ENCODE data around the gene INS. TPM values are rescaled to one million over a fixed set of nuclear protein-coding genes. Genes with fewer than 3 reads are reported as not detected.

INS gene
- total and polyA plus RNA-seq, 2 of the 13 experiments (the other 11 are each of a cell fraction or from before 2014, with no cell fraction given) = not detected

DNA sequence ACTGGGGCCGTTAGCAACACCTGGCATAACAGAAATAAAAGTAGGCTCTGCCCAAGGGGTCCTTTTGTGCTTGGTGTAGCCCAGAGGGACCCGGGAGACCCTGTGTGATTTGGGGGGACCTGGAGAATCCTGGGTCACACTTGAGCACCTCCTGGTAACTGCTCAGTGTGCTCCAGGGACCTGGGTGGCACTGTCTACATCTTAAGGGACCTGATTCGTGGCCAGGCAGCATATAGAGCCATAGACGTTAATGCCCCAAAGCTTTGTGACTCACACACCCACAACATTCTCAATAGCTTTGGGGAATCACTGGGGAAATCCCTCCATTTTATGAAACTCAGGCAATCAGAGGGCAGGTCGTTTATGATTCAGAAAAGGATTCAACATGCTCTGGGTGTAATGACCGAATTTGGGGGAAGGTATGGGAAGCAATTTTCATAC, 18.2 kb downstream of the INS start:
- no TSS peak for BruUV-seq (replicated peaks)
- H2AFZ ChIP-seq (ENCODE audit: low read length) = no peak overlapping the region
- FAIRE-seq (no peak), DNase-seq (ENCODE audit: low spot score) (no peak), ATAC-seq (no peak)
- peaks cover 4% of the 10 kb centered on the region; the same call in 1 of the 2 replicates for H4K20me1 ChIP-seq (ENCODE audit: insufficient read depth, low read length)
- TF ChIP-seq ZNF577 (CRISPR knock-in tag; IDR thresholded peaks at IDR 0.05; ENCODE audit: borderline replicate concordance, low read depth) = no peak
- TF ChIP-seq GATA4 (IDR thresholded peaks at IDR 0.05; ENCODE audit: borderline replicate concordance, low read depth) = no peak
- TF ChIP-seq ZNF572 (CRISPR knock-in tag; IDR thresholded peaks at IDR 0.05) = no peak
- TF ChIP-seq ZSCAN20 (CRISPR knock-in tag; IDR thresholded peaks at IDR 0.05; ENCODE audit: borderline replicate concordance) = no peak
- TF ChIP-seq, protein P1, sequence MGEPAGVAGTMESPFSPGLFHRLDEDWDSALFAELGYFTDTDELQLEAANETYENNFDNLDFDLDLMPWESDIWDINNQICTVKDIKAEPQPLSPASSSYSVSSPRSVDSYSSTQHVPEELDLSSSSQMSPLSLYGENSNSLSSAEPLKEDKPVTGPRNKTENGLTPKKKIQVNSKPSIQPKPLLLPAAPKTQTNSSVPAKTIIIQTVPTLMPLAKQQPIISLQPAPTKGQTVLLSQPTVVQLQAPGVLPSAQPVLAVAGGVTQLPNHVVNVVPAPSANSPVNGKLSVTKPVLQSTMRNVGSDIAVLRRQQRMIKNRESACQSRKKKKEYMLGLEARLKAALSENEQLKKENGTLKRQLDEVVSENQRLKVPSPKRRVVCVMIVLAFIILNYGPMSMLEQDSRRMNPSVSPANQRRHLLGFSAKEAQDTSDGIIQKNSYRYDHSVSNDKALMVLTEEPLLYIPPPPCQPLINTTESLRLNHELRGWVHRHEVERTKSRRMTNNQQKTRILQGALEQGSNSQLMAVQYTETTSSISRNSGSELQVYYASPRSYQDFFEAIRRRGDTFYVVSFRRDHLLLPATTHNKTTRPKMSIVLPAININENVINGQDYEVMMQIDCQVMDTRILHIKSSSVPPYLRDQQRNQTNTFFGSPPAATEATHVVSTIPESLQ (CRISPR knock-in tag; conservative IDR thresholded peaks at IDR 0.05) = no peak
- no peak for TF ChIP-seq ZNF282 (IDR thresholded peaks at IDR 0.05; ENCODE audit: partially characterized antibody)
- TF ChIP-seq HMG20B (CRISPR knock-in tag; conservative IDR thresholded peaks at IDR 0.05) = no peak
- TF ChIP-seq ZNF781 (CRISPR knock-in tag; IDR thresholded peaks at IDR 0.05; ENCODE audit: borderline replicate concordance, not compliant biosample characterization) = no peak
- TF ChIP-seq ZNF652 (CRISPR knock-in tag; IDR thresholded peaks at IDR 0.05; ENCODE audit: borderline replicate concordance, low read depth) = no peak
- no peak for TF ChIP-seq ATF7 (IDR thresholded peaks at IDR 0.05)
- no peak for TF ChIP-seq ATF7 (CRISPR knock-in tag; IDR thresholded peaks at IDR 0.05)
- no peak for TF ChIP-seq KAT8 (CRISPR knock-in tag; IDR thresholded peaks at IDR 0.05)
- peaks cover 2% of the 10 kb centered on the region for H3K79me2 ChIP-seq (ENCODE audit: insufficient read depth, low read length)
- H3K27ac ChIP-seq (ENCODE audit: extremely low read length, insufficient read depth, low read length) = no peak overlapping the region
- in situ Hi-C loops (cut with HindIII; ENCODE audit: extremely low pct_ligation_motif_present, low pct_unique_long_range_greater_than_20kb) = no loop called here
- peak overlapping the region in 1 of 3 experiments; percentile 11; a peak in 1 of 6 replicates for H3K4me3 ChIP-seq (replicated peaks in 1 of 3; ENCODE audit: insufficient read depth in 1 of 3, low read depth in 2 of 3, low read length in 3 of 3)
- H3K27me3 ChIP-seq (ENCODE audit: control insufficient read depth in 1 of 2, insufficient read depth in 2 of 2, low read length in 2 of 2) = peaks cover 8 to 65% of the 10 kb centered on the region in 2 experiments
- CTCF ChIA-PET (ENCODE audit: low intra/inter-chr PET ratio, low total read pairs) = no interaction called here
- no peaks in the 10 kb centered on the region for H3K36me3 ChIP-seq (replicated peaks in 1 of 2; ENCODE audit: control insufficient read depth in 1 of 2, insufficient read depth in 2 of 2, low read length in 2 of 2)
- intact Hi-C loops (cut with micrococcal nuclease; ENCODE audit: unreplicated experiment) = no loop called here
- H3K4me2 ChIP-seq (ENCODE audit: low read depth, low read length) = peak overlapping the region; percentile 39; the same call in 1 of the 2 replicates
- peak overlapping the region; percentile 29; the same call in 1 of the 2 replicates for H3K9ac ChIP-seq (ENCODE audit: insufficient read depth, low read depth, low read length)
- WGBS (ENCODE audit: low lambda C conversion rate) = 24% methylated on average over 4 of the region's 6 CpGs
- no peaks in the 10 kb centered on the region for H3K9me3 ChIP-seq (ENCODE audit: low read length)
- peaks cover 36% of the 10 kb centered on the region for H3K4me1 ChIP-seq (ENCODE audit: insufficient read depth, low read length)
- POLR2A ChIA-PET = interaction anchor here (1.0 to 2.1 kb wide), 2 partner anchors 104 to 155 kb away, joined by 8 to 10 read pairs; no protein-coding TSS in a partner anchor

All from HepG2 (cell line).